ENCODE data around the gene AFF3.
A peak's percentile ranks its signal among the peaks of the same experiment; 100 is the strongest.

Gene AFF3

DNA sequence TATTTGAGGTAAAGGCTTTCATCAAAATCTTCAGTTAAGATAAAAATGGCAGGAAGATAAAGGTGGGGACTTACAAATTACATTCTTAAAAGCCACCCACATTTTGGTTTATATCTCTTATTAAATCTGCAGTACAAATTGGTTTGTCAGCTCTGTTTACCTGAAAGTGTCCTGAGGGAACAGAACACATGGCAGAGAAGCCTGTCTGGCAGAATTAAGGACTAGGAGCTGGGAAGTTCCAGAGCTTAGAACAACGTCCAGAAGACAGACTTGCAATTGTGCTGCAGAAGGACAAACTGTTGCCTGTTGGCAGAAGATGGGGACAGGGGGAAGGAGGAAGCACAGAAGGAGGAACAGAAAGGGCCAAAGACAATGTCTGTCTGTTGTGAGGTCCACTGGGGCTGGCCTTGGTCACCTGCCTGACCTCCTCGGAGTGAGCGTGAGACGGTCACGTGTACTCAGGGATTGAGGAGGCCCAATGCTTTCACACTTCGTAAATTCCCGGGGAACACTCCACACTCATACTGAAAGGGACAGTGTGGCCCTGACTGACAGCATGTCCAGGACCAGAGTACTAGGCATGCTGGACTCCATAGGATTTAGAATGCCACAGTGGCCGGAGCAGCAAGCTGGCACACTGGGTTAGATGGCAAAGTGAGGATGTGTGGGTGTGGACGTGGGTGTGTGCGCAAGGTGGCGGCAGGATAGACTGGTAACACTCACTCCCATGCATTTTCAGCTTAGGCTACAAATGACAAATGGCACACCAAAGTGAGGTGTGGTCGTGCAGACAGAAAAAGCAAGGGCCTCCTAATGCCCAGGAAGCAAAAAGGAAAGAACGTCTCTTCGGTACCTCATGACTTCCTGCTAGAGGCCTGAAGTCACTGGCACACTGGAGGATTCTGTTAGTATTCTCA is 441.6 kb downstream of the AFF3 start:
- TF ChIP-seq, protein P1, sequence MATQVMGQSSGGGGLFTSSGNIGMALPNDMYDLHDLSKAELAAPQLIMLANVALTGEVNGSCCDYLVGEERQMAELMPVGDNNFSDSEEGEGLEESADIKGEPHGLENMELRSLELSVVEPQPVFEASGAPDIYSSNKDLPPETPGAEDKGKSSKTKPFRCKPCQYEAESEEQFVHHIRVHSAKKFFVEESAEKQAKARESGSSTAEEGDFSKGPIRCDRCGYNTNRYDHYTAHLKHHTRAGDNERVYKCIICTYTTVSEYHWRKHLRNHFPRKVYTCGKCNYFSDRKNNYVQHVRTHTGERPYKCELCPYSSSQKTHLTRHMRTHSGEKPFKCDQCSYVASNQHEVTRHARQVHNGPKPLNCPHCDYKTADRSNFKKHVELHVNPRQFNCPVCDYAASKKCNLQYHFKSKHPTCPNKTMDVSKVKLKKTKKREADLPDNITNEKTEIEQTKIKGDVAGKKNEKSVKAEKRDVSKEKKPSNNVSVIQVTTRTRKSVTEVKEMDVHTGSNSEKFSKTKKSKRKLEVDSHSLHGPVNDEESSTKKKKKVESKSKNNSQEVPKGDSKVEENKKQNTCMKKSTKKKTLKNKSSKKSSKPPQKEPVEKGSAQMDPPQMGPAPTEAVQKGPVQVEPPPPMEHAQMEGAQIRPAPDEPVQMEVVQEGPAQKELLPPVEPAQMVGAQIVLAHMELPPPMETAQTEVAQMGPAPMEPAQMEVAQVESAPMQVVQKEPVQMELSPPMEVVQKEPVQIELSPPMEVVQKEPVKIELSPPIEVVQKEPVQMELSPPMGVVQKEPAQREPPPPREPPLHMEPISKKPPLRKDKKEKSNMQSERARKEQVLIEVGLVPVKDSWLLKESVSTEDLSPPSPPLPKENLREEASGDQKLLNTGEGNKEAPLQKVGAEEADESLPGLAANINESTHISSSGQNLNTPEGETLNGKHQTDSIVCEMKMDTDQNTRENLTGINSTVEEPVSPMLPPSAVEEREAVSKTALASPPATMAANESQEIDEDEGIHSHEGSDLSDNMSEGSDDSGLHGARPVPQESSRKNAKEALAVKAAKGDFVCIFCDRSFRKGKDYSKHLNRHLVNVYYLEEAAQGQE (IDR thresholded peaks at IDR 0.05; ENCODE audit: low read depth): no peak
- no peak for TF ChIP-seq TCF12 (IDR thresholded peaks at IDR 0.05; ENCODE audit: low read depth)
- TF ChIP-seq NFIC (IDR thresholded peaks at IDR 0.05): no peak
- no peak for TF ChIP-seq CEBPB (IDR thresholded peaks at IDR 0.05)
- TF ChIP-seq YY1 (IDR thresholded peaks at IDR 0.05; ENCODE audit: low read depth): no peak
- no peak for TF ChIP-seq TAF1 (IDR thresholded peaks at IDR 0.05; ENCODE audit: low read depth)
- TF ChIP-seq TEAD4 (IDR thresholded peaks at IDR 0.05): no peak
- TF ChIP-seq EGR1 (IDR thresholded peaks at IDR 0.05): no peak
- TF ChIP-seq ZBTB7A (IDR thresholded peaks at IDR 0.05; ENCODE audit: low read depth): no peak
- TF ChIP-seq, protein P2, sequence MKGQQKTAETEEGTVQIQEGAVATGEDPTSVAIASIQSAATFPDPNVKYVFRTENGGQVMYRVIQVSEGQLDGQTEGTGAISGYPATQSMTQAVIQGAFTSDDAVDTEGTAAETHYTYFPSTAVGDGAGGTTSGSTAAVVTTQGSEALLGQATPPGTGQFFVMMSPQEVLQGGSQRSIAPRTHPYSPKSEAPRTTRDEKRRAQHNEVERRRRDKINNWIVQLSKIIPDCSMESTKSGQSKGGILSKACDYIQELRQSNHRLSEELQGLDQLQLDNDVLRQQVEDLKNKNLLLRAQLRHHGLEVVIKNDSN (IDR thresholded peaks at IDR 0.05): no peak
- no peak for TF ChIP-seq EP300 (IDR thresholded peaks at IDR 0.05; ENCODE audit: borderline replicate concordance)
- TF ChIP-seq CREB1 (IDR thresholded peaks at IDR 0.05; ENCODE audit: low read depth): no peak

DNA sequence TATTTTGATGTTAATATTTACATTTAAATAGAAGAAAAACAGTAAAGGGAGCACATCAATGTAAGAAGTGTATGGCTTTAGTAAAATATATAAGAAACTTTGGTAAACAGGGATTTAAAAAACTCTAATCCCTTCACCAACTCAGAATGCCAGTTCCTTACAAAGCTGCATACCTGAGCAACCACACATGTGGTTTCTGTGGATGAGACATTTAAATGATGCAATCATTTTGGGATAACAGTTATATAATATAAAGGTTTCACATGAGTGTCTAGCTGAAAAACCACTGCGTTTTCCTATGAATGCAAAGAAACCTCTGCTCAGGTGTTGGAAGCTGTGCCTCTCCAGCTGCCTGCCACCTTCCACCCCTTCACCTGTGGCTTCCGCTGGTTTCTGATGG is 443.5 kb downstream of the AFF3 start:
- TF ChIP-seq, protein P3, sequence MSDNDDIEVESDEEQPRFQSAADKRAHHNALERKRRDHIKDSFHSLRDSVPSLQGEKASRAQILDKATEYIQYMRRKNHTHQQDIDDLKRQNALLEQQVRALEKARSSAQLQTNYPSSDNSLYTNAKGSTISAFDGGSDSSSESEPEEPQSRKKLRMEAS (IDR thresholded peaks at IDR 0.05): no peak
- no peak for TF ChIP-seq TEAD4 (IDR thresholded peaks at IDR 0.05)
- no peak for TF ChIP-seq CEBPB (IDR thresholded peaks at IDR 0.05)
- TF ChIP-seq NFIC (IDR thresholded peaks at IDR 0.05): no peak
- TF ChIP-seq, protein P2 (IDR thresholded peaks at IDR 0.05): no peak
- TF ChIP-seq FOXM1 (IDR thresholded peaks at IDR 0.05; ENCODE audit: borderline replicate concordance, low read depth): no peak
- no peak for TF ChIP-seq EGR1 (IDR thresholded peaks at IDR 0.05)
- no peak for TF ChIP-seq YY1 (IDR thresholded peaks at IDR 0.05; ENCODE audit: low read depth)

DNA sequence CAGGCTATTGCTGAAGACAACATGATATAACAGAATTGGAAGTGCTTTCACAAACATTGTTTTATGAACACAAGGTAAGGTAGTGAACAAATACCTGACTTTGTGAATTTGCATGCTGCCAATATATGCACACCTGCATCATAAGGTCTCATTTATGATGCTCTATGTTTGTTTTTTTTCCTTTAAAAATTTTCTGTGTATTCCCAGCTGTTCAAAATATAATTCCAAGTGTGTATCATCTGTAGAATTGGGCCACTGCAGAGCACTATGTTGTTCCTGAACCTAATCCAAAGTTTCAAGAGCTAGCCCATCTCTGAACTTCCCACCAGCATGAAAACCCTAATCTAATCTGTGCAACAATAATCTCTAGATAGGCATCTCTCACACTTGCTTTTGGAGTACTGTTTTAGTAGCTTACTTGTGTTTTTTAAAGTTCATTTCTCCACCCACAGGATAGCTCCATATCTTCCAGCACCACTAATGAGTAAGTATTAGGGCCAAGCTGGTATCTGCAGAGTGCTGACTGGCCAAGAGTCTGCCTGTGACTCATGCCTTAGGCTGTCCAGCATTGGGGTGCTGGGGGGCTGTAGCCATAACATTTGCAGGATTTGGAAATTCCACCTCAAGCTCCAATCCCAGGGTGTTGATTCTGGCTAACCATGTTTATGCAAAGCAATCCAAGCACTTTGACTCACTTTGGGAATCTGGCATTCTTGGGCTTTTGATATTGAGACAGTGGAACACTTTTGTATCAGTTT is 444.4 kb downstream of the AFF3 start:
- TF ChIP-seq TEAD4 (IDR thresholded peaks at IDR 0.05) (no peak), RAD21 (IDR thresholded peaks at IDR 0.05; ENCODE audit: low read depth) (no peak)
- TF ChIP-seq, protein P1 (IDR thresholded peaks at IDR 0.05; ENCODE audit: low read depth): peak; percentile 62; the same call in 1 of the 2 replicates

DNA sequence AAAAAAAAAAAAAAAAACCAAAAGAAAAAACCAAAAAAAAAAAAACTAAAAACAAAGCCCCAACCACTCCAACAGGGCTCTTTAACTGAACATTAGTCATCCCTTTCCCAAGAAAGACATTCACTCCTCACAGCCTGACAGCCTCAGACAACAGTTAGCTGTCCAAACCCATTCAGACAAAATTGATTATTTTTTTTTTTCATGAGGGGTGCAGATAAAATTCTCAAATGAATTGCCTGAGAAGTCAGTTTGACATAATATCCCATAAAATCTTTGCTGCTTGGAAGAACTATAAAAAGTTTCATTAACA is 446.5 kb downstream of the AFF3 start:
- TF ChIP-seq TAF1 (IDR thresholded peaks at IDR 0.05; ENCODE audit: low read depth): no peak
- no peak for TF ChIP-seq TEAD4 (IDR thresholded peaks at IDR 0.05)
- no peak for TF ChIP-seq EP300 (IDR thresholded peaks at IDR 0.05; ENCODE audit: borderline replicate concordance)
- TF ChIP-seq CEBPB (IDR thresholded peaks at IDR 0.05): no peak
- no peak for TF ChIP-seq NFIC (IDR thresholded peaks at IDR 0.05)
- TF ChIP-seq FOXM1 (IDR thresholded peaks at IDR 0.05; ENCODE audit: borderline replicate concordance, low read depth): no peak
- no peak for TF ChIP-seq CREB1 (IDR thresholded peaks at IDR 0.05; ENCODE audit: low read depth)

DNA sequence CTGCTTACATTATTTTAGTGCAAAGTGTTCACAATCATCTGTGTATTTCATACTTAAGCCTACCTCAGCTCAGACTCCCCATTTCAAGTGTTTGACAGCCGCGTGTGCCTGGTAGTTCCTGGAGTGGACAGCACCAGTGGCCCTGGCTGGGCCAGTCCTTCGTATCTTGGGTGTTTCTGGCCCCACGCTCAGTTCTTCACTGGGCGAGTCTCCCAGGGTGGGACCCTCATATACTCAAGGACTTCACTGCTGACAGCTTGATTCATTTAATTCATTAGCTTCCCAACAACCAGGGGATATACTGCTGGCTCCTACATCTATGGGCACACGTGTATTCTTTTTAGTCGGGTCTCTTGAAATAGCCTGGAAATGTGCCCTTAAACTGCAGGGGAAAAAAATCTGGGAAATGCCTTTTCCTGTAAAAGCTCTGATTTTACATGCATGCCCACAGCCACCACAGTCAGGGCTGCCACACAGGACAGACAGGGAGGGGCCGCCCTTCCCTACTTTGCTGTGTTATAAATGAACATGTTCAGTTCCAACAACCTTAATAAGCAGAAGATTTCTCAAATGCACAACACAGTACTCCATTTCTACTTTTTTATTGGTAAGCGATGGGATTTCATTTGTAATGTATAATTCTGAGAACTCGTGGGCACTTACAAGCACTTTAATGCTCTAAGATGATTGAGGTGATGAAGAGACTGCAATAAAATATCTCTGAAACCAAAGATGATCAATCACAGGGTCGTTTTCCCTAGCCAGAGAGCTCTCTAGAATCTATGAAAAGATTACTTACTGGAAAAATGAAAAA is 447.1 kb downstream of the AFF3 start:
- TF ChIP-seq TAF1 (IDR thresholded peaks at IDR 0.05; ENCODE audit: low read depth) (no peak), EP300 (IDR thresholded peaks at IDR 0.05; ENCODE audit: borderline replicate concordance) (no peak), FOXM1 (IDR thresholded peaks at IDR 0.05; ENCODE audit: borderline replicate concordance, low read depth) (no peak), TEAD4 (IDR thresholded peaks at IDR 0.05) (no peak), CREB1 (IDR thresholded peaks at IDR 0.05; ENCODE audit: low read depth) (no peak), RAD21 (IDR thresholded peaks at IDR 0.05; ENCODE audit: low read depth) (no peak), NFIC (IDR thresholded peaks at IDR 0.05) (no peak), CEBPB (IDR thresholded peaks at IDR 0.05) (no peak)
- TF ChIP-seq, protein P3 (IDR thresholded peaks at IDR 0.05): no peak
- TF ChIP-seq, protein P2 (IDR thresholded peaks at IDR 0.05): no peak

All from Ishikawa (cell line).